GM12892 (cell line): Measurements from ENCODE around the gene ABHD12.
"Not testable (repeated sequence)": the region's sequence is repeated elsewhere in the genome, so short reads cannot be mapped to it uniquely, and the experiment has no call there.

Experiments used
- DNase-seq: peaks from one replicate; pipeline ENCODE4 v3.0.0; 2011; ENCODE audit not compliant: insufficient read length
- FAIRE-seq: peaks from 2 replicates; lab custom pipeline; 2011; peaks lifted over from hg19 to GRCh38; lab: Jason Lieb, UNC
- POLR2A ChIP-seq: IDR thresholded peaks from 2 replicates; pipeline ENCODE4 v1.6.1; 2011; ENCODE audit warnings: low read depth, low read length, control low read depth
- POLR2AphosphoS5 ChIP-seq: IDR thresholded peaks from 2 replicates; pipeline ENCODE4 v1.6.1; 2011; ENCODE audit warnings: low read depth, low read length, control low read depth
- TAF1 ChIP-seq: IDR thresholded peaks from 2 replicates; pipeline ENCODE4 v1.6.1; 2011; ENCODE audit warnings: low read depth, mild to moderate bottlenecking, control low read depth, low read length, borderline replicate concordance

Gene ABHD12

GRCh38 chr20:25341716-25342680, 48.6 kb downstream of the ABHD12 start:
- no peak for TF ChIP-seq POLR2AphosphoS5
- TF ChIP-seq TAF1: no peak
- TF ChIP-seq POLR2A: no peak
- no peak for FAIRE-seq
- DNase-seq: no peak

GRCh38 chr20:25340380-25340779, 50.3 kb downstream of the ABHD12 start:
- DNase-seq (no peak), FAIRE-seq (no peak)
- TF ChIP-seq POLR2A (no peak), TAF1 (no peak), POLR2AphosphoS5 (no peak)

GRCh38 chr20:25339608-25340007, 51.0 kb downstream of the ABHD12 start:
- TF ChIP-seq POLR2A (no peak), POLR2AphosphoS5 (no peak), TAF1 (no peak)
- DNase-seq: no peak
- no peak for FAIRE-seq

GRCh38 chr20:25338112-25339023, 52.3 kb downstream of the ABHD12 start:
- no peak for FAIRE-seq
- DNase-seq: no peak

GRCh38 chr20:25336561-25337422, 53.8 kb downstream of the ABHD12 start:
- no peak for DNase-seq
- FAIRE-seq: no peak

More at GRCh38 chr20:25338112-25339023, 52.3 kb downstream of the ABHD12 start:
- no peak for TF ChIP-seq POLR2AphosphoS5
- no peak for TF ChIP-seq TAF1

GRCh38 chr20:25334972-25335371, 55.7 kb downstream of the ABHD12 start:
- FAIRE-seq, DNase-seq: not testable (repeated sequence)

More at GRCh38 chr20:25336561-25337422, 53.8 kb downstream of the ABHD12 start:
- TF ChIP-seq TAF1 (no peak), POLR2AphosphoS5 (no peak), POLR2A (no peak)

GRCh38 chr20:25328954-25329498, 61.6 kb downstream of the ABHD12 start:
- DNase-seq (no peak), FAIRE-seq (no peak)
- TF ChIP-seq POLR2AphosphoS5: no peak
- TF ChIP-seq POLR2A: no peak
- no peak for TF ChIP-seq TAF1

- DNase-seq (no peak), FAIRE-seq (no peak)
- no peak for TF ChIP-seq TAF1
- no peak for TF ChIP-seq POLR2A
- TF ChIP-seq POLR2AphosphoS5: no peak
These were observed 63.0 kb downstream of the ABHD12 start for GRCh38 chr20:25327521-25328235.

GRCh38 chr20:25325997-25326396, 64.6 kb downstream of the ABHD12 start:
- no peak for TF ChIP-seq TAF1
- TF ChIP-seq POLR2A: no peak
- TF ChIP-seq POLR2AphosphoS5: no peak
- FAIRE-seq (no peak), DNase-seq (no peak)

GRCh38 chr20:25325073-25325472, 65.6 kb downstream of the ABHD12 start:
- DNase-seq (no peak), FAIRE-seq (no peak)
- no peak for TF ChIP-seq POLR2AphosphoS5
- no peak for TF ChIP-seq POLR2A
- no peak for TF ChIP-seq TAF1
